ENCODE measurements around the gene IL6. TPM values are rescaled to one million over a fixed set of nuclear protein-coding genes. Genes with fewer than 3 reads are reported as not detected.

IL6 gene
- polyA plus RNA-seq, 2 of the 4 experiments (the other 2 are of a cell fraction), result 1.3 to 2.9 TPM

- H3K4me2 ChIP-seq, result no peak overlapping the region
- POLR2A ChIA-PET, result no interaction called here
- CTCF ChIA-PET, result interaction anchor here (0.8 to 19.8 kb wide), 8 partner anchors 5 to 161 kb away, joined by 3 to 477 read pairs (median 6); no protein-coding TSS in a partner anchor
- H3K4me3 ChIP-seq, result no peak overlapping the region
- peak overlapping the region in 1 of 2 experiments; percentile 57; a peak in 3 of 6 replicates for H3K27ac ChIP-seq
- DNase-seq (ENCODE audit: low read depth in 1 of 2, low spot score in 1 of 2), result no peak
- no peak for FAIRE-seq
- H3K9me3 ChIP-seq, result no peaks in the 10 kb centered on the region
- ATAC-seq, result no peak
- WGBS (ENCODE audit: missing lambda C conversion rate), result 91% methylated on average over 6 of the region's 6 CpGs
- H3K4me1 ChIP-seq, result peaks cover 34% of the 10 kb centered on the region
- TF ChIP-seq CBX2 (IDR thresholded peaks at IDR 0.05; ENCODE audit: borderline replicate concordance, low read depth), result no peak
Observed at GRCh38 chr7:22722536-22723180, 4.3 kb upstream of the IL6 start.

GRCh38 chr7:22723181-22723601, 3.8 kb upstream of the IL6 start:
- Histone ChIP-seq H3K27ac (peak overlapping the region in 1 of 2 experiments; percentile 57; a peak in 3 of 6 replicates), H3K9me3 (no peaks in the 10 kb centered on the region), H3K4me2 (no peak overlapping the region), H3K4me1 (peaks cover 31% of the 10 kb centered on the region), H3K4me3 (no peak overlapping the region)
- POLR2A ChIA-PET, result no interaction called here
- 43% methylated on average over 2 of the region's 2 CpGs for WGBS (ENCODE audit: missing lambda C conversion rate)
- TF ChIP-seq RAD21 (conservative IDR thresholded peaks at IDR 0.05 in 1 of 2, IDR thresholded peaks at IDR 0.05 in 1 of 2), result no peak
- CTCF ChIA-PET, result interaction anchor here (0.8 to 19.8 kb wide), 9 partner anchors 6 to 333 kb away, joined by 3 to 477 read pairs (median 6); no protein-coding TSS in a partner anchor
- FAIRE-seq, result no peak
- no peak for ATAC-seq
- no peak for DNase-seq (ENCODE audit: low read depth in 1 of 2, low spot score in 1 of 2)

- ChIA-PET POLR2A (no interaction called here), CTCF (interaction anchor here (1.2 to 19.8 kb wide), 9 partner anchors 6 to 333 kb away, joined by 5 to 477 read pairs (median 7); partner anchors contain the start of gene TOMM7)
- no peak for FAIRE-seq
- Histone ChIP-seq H3K27ac (peak overlapping the region in 1 of 2 experiments; percentile 57; a peak in 3 of 6 replicates), H3K4me3 (no peak overlapping the region), H3K4me2 (no peak overlapping the region), H3K4me1 (peaks cover 27% of the 10 kb centered on the region), H3K9me3 (no peaks in the 10 kb centered on the region)
- no peak for ATAC-seq
- no peak for DNase-seq (ENCODE audit: low read depth in 1 of 2, low spot score in 1 of 2)
- TF ChIP-seq EHF (CRISPR knock-in tag; IDR thresholded peaks at IDR 0.05) (no peak), RNF2 (IDR thresholded peaks at IDR 0.05; ENCODE audit: borderline replicate concordance, low read depth) (no peak), CHD2 (IDR thresholded peaks at IDR 0.05; ENCODE audit: low read length, partially characterized antibody) (no peak), HMGXB4 (CRISPR knock-in tag; IDR thresholded peaks at IDR 0.05; ENCODE audit: borderline replicate concordance) (no peak), HOXB13 (CRISPR knock-in tag; IDR thresholded peaks at IDR 0.05; ENCODE audit: low read depth) (no peak), KDM1A (IDR thresholded peaks at IDR 0.05; ENCODE audit: low read depth) (no peak), POLR2AphosphoS2 (conservative IDR thresholded peaks at IDR 0.05; ENCODE audit: low read length) (no peak), ELK1 (IDR thresholded peaks at IDR 0.05; ENCODE audit: low read depth, low read length) (no peak), POLR2A (IDR thresholded peaks at IDR 0.05; ENCODE audit: low read length) (no peak), MAFK (IDR thresholded peaks at IDR 0.05; ENCODE audit: partially characterized antibody) (no peak)
- WGBS (ENCODE audit: missing lambda C conversion rate), result 79% methylated on average over 4 of the region's 4 CpGs
Observed at GRCh38 chr7:22723637-22724036, 3.4 kb upstream of the IL6 start.

GRCh38 chr7:22724861-22725260, 2.1 kb upstream of the IL6 start:
- H3K27ac ChIP-seq, result peak overlapping the region in 1 of 2 experiments; percentile 84; a peak in 1 of 6 replicates
- H3K4me1 ChIP-seq, result peaks cover 21% of the 10 kb centered on the region
- DNase-seq (ENCODE audit: low read depth in 1 of 2, low spot score in 1 of 2), result no peak
- no peak for FAIRE-seq
- WGBS (ENCODE audit: missing lambda C conversion rate), result 76% methylated on average over 6 of the region's 6 CpGs
- no peak overlapping the region for H3K4me2 ChIP-seq
- no peak overlapping the region for H3K4me3 ChIP-seq
- TF ChIP-seq BHLHE40 (IDR thresholded peaks at IDR 0.05; ENCODE audit: low read depth, low read length) (no peak), EP300 (IDR thresholded peaks at IDR 0.05) (no peak), FOXS1 (CRISPR knock-in tag; IDR thresholded peaks at IDR 0.05) (no peak), POLR2A (IDR thresholded peaks at IDR 0.05; ENCODE audit: low read length) (no peak), ZFP36 (IDR thresholded peaks at IDR 0.05; ENCODE audit: borderline replicate concordance, partially characterized antibody) (no peak), REST (IDR thresholded peaks at IDR 0.05) (no peak), CBX8 (IDR thresholded peaks at IDR 0.05) (no peak), HOXB13 (CRISPR knock-in tag; IDR thresholded peaks at IDR 0.05; ENCODE audit: low read depth) (no peak), HDAC2 (IDR thresholded peaks at IDR 0.05) (no peak), TFCP2L1 (CRISPR knock-in tag; IDR thresholded peaks at IDR 0.05) (no peak)
- ChIA-PET CTCF (interaction anchor here (0.6 to 19.8 kb wide), 14 partner anchors 8 to 615 kb away, joined by 3 to 477 read pairs (median 11); partner anchors contain the start of gene TOMM7), POLR2A (no interaction called here)
- no peaks in the 10 kb centered on the region for H3K9me3 ChIP-seq
- no peak for ATAC-seq

Data from A549 (cell line).